Trophoblast cell (in vitro differentiated cells and primary cell): ENCODE results near the gene ANKS6.

Experiments used
- DNase-seq, 2 donors: peaks; one replicate each; pipeline ENCODE4 v3.0.0-alpha.2; 2016
- H2AFZ ChIP-seq: 2 replicates; pipeline ENCODE4 v1.6.1; 2013; ENCODE audit warnings: low read length, moderate library complexity, mild to moderate bottlenecking; ENCODE audit not compliant: insufficient read depth, poor library complexity
- H2AK5ac ChIP-seq: 2 replicates; pipeline ENCODE4 v1.6.1; 2013; ENCODE audit warnings: mild to moderate bottlenecking, low read length
- H2BK120ac ChIP-seq: 2 replicates; pipeline ENCODE4 v1.6.1; 2013; ENCODE audit warnings: low read length, mild to moderate bottlenecking, moderate library complexity; ENCODE audit not compliant: insufficient read depth, poor library complexity
- H2BK12ac ChIP-seq: 2 replicates; pipeline ENCODE4 v1.6.1; 2013; ENCODE audit warnings: mild to moderate bottlenecking, low read length, moderate library complexity
- H2BK5ac ChIP-seq: 2 replicates; pipeline ENCODE4 v1.6.1; 2013; ENCODE audit warnings: low read length, low read depth, moderate library complexity, mild to moderate bottlenecking; ENCODE audit not compliant: poor library complexity
- H3K14ac ChIP-seq: 2 replicates; pipeline ENCODE4 v1.6.1; 2013; ENCODE audit warnings: mild to moderate bottlenecking, low read length
- H3K18ac ChIP-seq: 2 replicates; pipeline ENCODE4 v1.6.1; 2013; ENCODE audit warnings: mild to moderate bottlenecking, low read length
- H3K23ac ChIP-seq: 2 replicates; pipeline ENCODE4 v1.6.1; 2013; ENCODE audit warnings: low read length
- H3K27ac ChIP-seq: 2 replicates; pipeline ENCODE4 v1.5.1; 2013; ENCODE audit warnings: low read depth, mild to moderate bottlenecking, inconsistent platforms, low read length, moderate library complexity
- H3K27me3 ChIP-seq: 2 replicates; pipeline ENCODE4 v1.6.1; 2013; ENCODE audit warnings: inconsistent platforms, mild to moderate bottlenecking, low read length, moderate library complexity; ENCODE audit not compliant: insufficient read depth
- H3K36me3 ChIP-seq, 2 experiments: 1 replicate in 1 of 2; 2 replicates in 1 of 2; pipeline ENCODE4 v1.6.1; 2013; ENCODE audit warnings: low read length in 2 of 2, mild to moderate bottlenecking in 2 of 2, moderate library complexity in 1 of 2; ENCODE audit not compliant: insufficient read depth in 2 of 2, control insufficient read depth in 1 of 2
- H3K4ac ChIP-seq: 2 replicates; pipeline ENCODE4 v1.6.1; 2013; ENCODE audit warnings: low read depth, mild to moderate bottlenecking, low read length, moderate library complexity
- H3K4me1 ChIP-seq, 2 experiments: 1 replicate in 1 of 2; 2 replicates in 1 of 2; pipeline ENCODE4 v1.6.1; 2013; ENCODE audit warnings: low read length in 2 of 2, mild to moderate bottlenecking in 2 of 2, moderate library complexity in 1 of 2; ENCODE audit not compliant: insufficient read depth in 2 of 2, control insufficient read depth in 1 of 2
- H3K4me2 ChIP-seq: 2 replicates; pipeline ENCODE4 v1.6.1; 2013; ENCODE audit warnings: inconsistent platforms, mild to moderate bottlenecking, low read length, moderate library complexity
- H3K4me3 ChIP-seq: 2 replicates; pipeline ENCODE4 v1.5.1; 2013; ENCODE audit warnings: mild to moderate bottlenecking, low read depth, low read length, inconsistent platforms
- H3K79me1 ChIP-seq: one replicate; pipeline ENCODE4 v1.6.1; 2013; ENCODE audit warnings: low read length
- H3K79me2 ChIP-seq: 2 replicates; pipeline ENCODE4 v1.6.1; 2013; ENCODE audit warnings: low read length, mild to moderate bottlenecking; ENCODE audit not compliant: control insufficient read depth, insufficient read depth, poor library complexity
- H3K9ac ChIP-seq: 2 replicates; pipeline ENCODE4 v1.6.1; 2013; ENCODE audit warnings: mild to moderate bottlenecking, low read length
- H3K9me3 ChIP-seq: 2 replicates; pipeline ENCODE4 v1.6.1; 2013; ENCODE audit warnings: low read depth, mild to moderate bottlenecking, control low read depth, inconsistent platforms, low read length; ENCODE audit not compliant: insufficient read depth
- H4K12ac ChIP-seq: 2 replicates; pipeline ENCODE4 v1.6.1; 2013; ENCODE audit warnings: low read depth, mild to moderate bottlenecking, low read length, moderate library complexity
- H4K8ac ChIP-seq: 2 replicates; pipeline ENCODE4 v1.6.1; 2013; ENCODE audit warnings: low read depth, mild to moderate bottlenecking, low read length, moderate library complexity
- H4K91ac ChIP-seq: one replicate; pipeline ENCODE4 v1.6.1; 2013; ENCODE audit warnings: low read depth, mild to moderate bottlenecking, low read length, moderate library complexity
- WGBS: extraction: QIAGEN DNeasy Blood & Tissue Kit; methylation state at CpG from one replicate; pipeline ENCODE4 v1.1.7; 2013; ENCODE audit warnings: missing lambda C conversion rate; ENCODE audit not compliant: insufficient read length, insufficient coverage; ENCODE audit errors: extremely low coverage; 5-methylcytosine and 5-hydroxymethylcytosine counted together

Gene ANKS6

GRCh38 chr9:98791608-98792490 lies 4.5 kb downstream of the ANKS6 start:
- no peak overlapping the region for H2BK12ac ChIP-seq
- WGBS, result no CpG with 5 or more reads among the region's 18 CpGs
- no peak overlapping the region for H3K4me2 ChIP-seq
- H3K9ac ChIP-seq, result no peak overlapping the region
- H3K36me3 ChIP-seq, result peaks cover 13 to 14% of the 10 kb centered on the region in 2 experiments
- H4K8ac ChIP-seq, result no peak overlapping the region
- no peak overlapping the region for H3K4me3 ChIP-seq
- H3K18ac ChIP-seq, result no peak overlapping the region
- H2BK120ac ChIP-seq, result no peak overlapping the region
- H2AK5ac ChIP-seq, result peak overlapping the region; percentile 9
- H3K23ac ChIP-seq, result no peak overlapping the region
- peaks cover 8% of the 10 kb centered on the region for H3K79me1 ChIP-seq
- H3K9me3 ChIP-seq, result no peaks in the 10 kb centered on the region
- no peak overlapping the region for H3K14ac ChIP-seq
- H3K27me3 ChIP-seq, result no peaks in the 10 kb centered on the region
- no peak overlapping the region for H2BK5ac ChIP-seq
- no peak overlapping the region for H3K27ac ChIP-seq
- peak overlapping the region; percentile 35 for H4K12ac ChIP-seq
- H3K4me1 ChIP-seq, result peaks cover 7 to 9% of the 10 kb centered on the region in 2 experiments
- no peak overlapping the region for H3K4ac ChIP-seq
- H4K91ac ChIP-seq, result no peak overlapping the region
- H3K79me2 ChIP-seq, result peaks cover 2% of the 10 kb centered on the region
- no peak for DNase-seq
- no peak overlapping the region for H2AFZ ChIP-seq

GRCh38 chr9:98790842-98791607 lies 5.3 kb downstream of the ANKS6 start:
- Histone ChIP-seq H3K27ac (no peak overlapping the region), H3K4me1 (peaks cover 5 to 7% of the 10 kb centered on the region in 2 experiments), H3K23ac (no peak overlapping the region), H4K91ac (no peak overlapping the region), H3K79me2 (peaks cover 1% of the 10 kb centered on the region), H3K18ac (no peak overlapping the region), H3K9ac (no peak overlapping the region), H2BK120ac (no peak overlapping the region), H3K9me3 (no peaks in the 10 kb centered on the region), H2AFZ (no peak overlapping the region), H2AK5ac (no peak overlapping the region), H3K27me3 (no peaks in the 10 kb centered on the region), H3K14ac (no peak overlapping the region), H3K4me3 (no peak overlapping the region), H3K4ac (no peak overlapping the region), H4K12ac (no peak overlapping the region), H2BK12ac (no peak overlapping the region), H3K36me3 (peaks cover 13 to 14% of the 10 kb centered on the region in 2 experiments), H2BK5ac (no peak overlapping the region), H4K8ac (no peak overlapping the region), H3K4me2 (no peak overlapping the region), H3K79me1 (peaks cover 1% of the 10 kb centered on the region)
- peak; percentile 73 to 84 for DNase-seq
- no CpG with 5 or more reads among the region's 10 CpGs for whole genome bisulfite sequencing

GRCh38 chr9:98790134-98790841 lies 6.1 kb downstream of the ANKS6 start:
- Histone ChIP-seq H3K4me2 (no peak overlapping the region), H4K12ac (no peak overlapping the region)

GRCh38 chr9:98789483-98790133 lies 6.7 kb downstream of the ANKS6 start:
- Histone ChIP-seq H4K12ac (no peak overlapping the region), H3K4me3 (no peak overlapping the region), H3K27me3 (no peaks in the 10 kb centered on the region), H3K4ac (no peak overlapping the region), H3K36me3 (peaks cover 13 to 14% of the 10 kb centered on the region in 2 experiments), H3K79me2 (no peaks in the 10 kb centered on the region), H3K4me1 (peaks cover 2 to 5% of the 10 kb centered on the region in 2 experiments), H2AK5ac (no peak overlapping the region), H3K9me3 (no peaks in the 10 kb centered on the region), H2AFZ (no peak overlapping the region), H4K91ac (no peak overlapping the region), H3K23ac (no peak overlapping the region), H2BK5ac (no peak overlapping the region), H3K14ac (no peak overlapping the region), H3K9ac (no peak overlapping the region), H3K27ac (no peak overlapping the region), H3K4me2 (no peak overlapping the region), H3K18ac (no peak overlapping the region), H2BK120ac (no peak overlapping the region), H3K79me1 (no peaks in the 10 kb centered on the region), H2BK12ac (no peak overlapping the region), H4K8ac (no peak overlapping the region)
- WGBS, result no CpG with 5 or more reads among the region's 5 CpGs
- no peak for DNase-seq

More at GRCh38 chr9:98790134-98790841, 6.1 kb downstream of the ANKS6 start:
- Histone ChIP-seq H3K27me3 (no peaks in the 10 kb centered on the region), H3K36me3 (peaks cover 13 to 14% of the 10 kb centered on the region in 2 experiments), H3K14ac (no peak overlapping the region), H3K23ac (no peak overlapping the region), H2AFZ (no peak overlapping the region), H3K9ac (no peak overlapping the region), H2BK5ac (no peak overlapping the region), H3K79me1 (no peaks in the 10 kb centered on the region), H4K91ac (no peak overlapping the region), H3K18ac (no peak overlapping the region), H3K4me1 (peaks cover 3 to 5% of the 10 kb centered on the region in 2 experiments), H3K79me2 (no peaks in the 10 kb centered on the region), H3K9me3 (no peaks in the 10 kb centered on the region), H4K8ac (no peak overlapping the region), H2BK120ac (no peak overlapping the region), H2AK5ac (no peak overlapping the region), H2BK12ac (no peak overlapping the region), H3K4ac (no peak overlapping the region), H3K27ac (no peak overlapping the region), H3K4me3 (no peak overlapping the region)
- no peak for DNase-seq
- WGBS, result no CpG with 5 or more reads among the region's 25 CpGs
